GM23338 (cell line): ENCODE results near the gene PNPT1. TPM values are rescaled to one million over a fixed set of nuclear protein-coding genes. Genes with fewer than 3 reads are reported as not detected.

ENCODE experiments used
- ATAC-seq: fragments of 200-7000 bp; cut with Tn5 transposase; 3 replicates; pipeline ENCODE4 v1.9.1; 2020
- DNase-seq: peaks from one replicate; pipeline ENCODE4 v3.0.0-alpha.2; 2015; ENCODE audit warnings: low spot score
- H2AFZ ChIP-seq: fragments of 200-600 bp; sonication (generic); 2 replicates; pipeline ENCODE4 v1.8.0; 2016; ENCODE audit warnings: antibody characterized with exemption, mild to moderate bottlenecking, moderate library complexity
- H3F3A ChIP-seq: fragments of 200-600 bp; sonication (generic); replicated peaks from 2 replicates; pipeline ENCODE4 v1.8.0; 2017; ENCODE audit warnings: antibody characterized with exemption, mixed run types, low read depth
- H3K27ac ChIP-seq: fragments of 200-600 bp; sonication (generic); 2 replicates; pipeline ENCODE4 v1.6.1; 2016; ENCODE audit warnings: low read depth
- H3K27me3 ChIP-seq: fragments of 200-600 bp; sonication (generic); 2 replicates; pipeline ENCODE4 v1.8.0; 2016; ENCODE audit warnings: mild to moderate bottlenecking, mixed run types, moderate library complexity; ENCODE audit not compliant: insufficient read depth
- H3K36me3 ChIP-seq: fragments of 200-600 bp; sonication (generic); 2 replicates; pipeline ENCODE4 v1.8.0; 2016; ENCODE audit warnings: mild to moderate bottlenecking; ENCODE audit not compliant: insufficient read depth
- H3K4me1 ChIP-seq: fragments of 200-600 bp; sonication (generic); 2 replicates; pipeline ENCODE4 v1.8.0; 2016; ENCODE audit warnings: mild to moderate bottlenecking, moderate library complexity; ENCODE audit not compliant: insufficient read depth
- H3K4me2 ChIP-seq: fragments of 200-600 bp; sonication (generic); 2 replicates; pipeline ENCODE4 v1.7.1; 2017; ENCODE audit warnings: mixed run types
- H3K4me3 ChIP-seq: fragments of 200-600 bp; sonication (generic); 2 replicates; pipeline ENCODE4 v1.6.1; 2016; ENCODE audit warnings: mixed run types
- H3K79me2 ChIP-seq: fragments of 200-600 bp; sonication (generic); replicated peaks from 2 replicates; pipeline ENCODE4 v1.8.0; 2017; ENCODE audit warnings: mild to moderate bottlenecking; ENCODE audit not compliant: insufficient read depth
- H3K9me2 ChIP-seq: fragments of 200-600 bp; sonication (generic); 2 replicates; pipeline ENCODE4 v1.8.0; 2017; ENCODE audit not compliant: insufficient read depth
- H4K20me1 ChIP-seq: fragments of 200-600 bp; sonication (generic); replicated peaks from 2 replicates; pipeline ENCODE4 v1.8.0; 2017; ENCODE audit warnings: mild to moderate bottlenecking; ENCODE audit not compliant: insufficient read depth
- H3K27ac Mint-ChIP-seq: 2 replicates; pipeline ENCODE4 v1.8.0; 2020; ENCODE audit warnings: inconsistent platforms, mild to moderate bottlenecking, moderate library complexity, mixed read lengths
- H3K27me3 Mint-ChIP-seq: 3 replicates; pipeline ENCODE4 v1.8.0; 2022; ENCODE audit warnings: low read depth, mild to moderate bottlenecking, moderate library complexity, mixed read lengths, inconsistent platforms; ENCODE audit not compliant: insufficient read depth, poor library complexity
- H3K36me3 Mint-ChIP-seq: 3 replicates; pipeline ENCODE4 v1.8.0; 2021; ENCODE audit warnings: low read depth, mild to moderate bottlenecking, inconsistent platforms, moderate library complexity, mixed read lengths
- H3K4me1 Mint-ChIP-seq: 3 replicates; pipeline ENCODE4 v1.8.0; 2020; ENCODE audit warnings: mild to moderate bottlenecking, inconsistent platforms, mixed read lengths
- H3K4me3 Mint-ChIP-seq: 3 replicates; pipeline ENCODE4 v1.8.0; 2021; ENCODE audit warnings: moderate library complexity, mild to moderate bottlenecking, inconsistent platforms, mixed read lengths
- H3K9me3 Mint-ChIP-seq: 3 replicates; pipeline ENCODE4 v1.8.0; 2020; ENCODE audit warnings: moderate library complexity, mild to moderate bottlenecking, inconsistent platforms, mixed read lengths
- CTCF ChIP-seq, 2 experiments: fragments of 200-600 bp in 1 of 2; sonication (generic) in 1 of 2; conservative IDR thresholded peaks; 2 replicates each; pipeline versions ENCODE4 v1.5.1 to v1.6.1; 2016 to 2017; ENCODE audit warnings: antibody characterized with exemption in 2 of 2, low read depth in 2 of 2, mild to moderate bottlenecking in 2 of 2, moderate library complexity in 1 of 2
- EZH2 ChIP-seq: fragments of 200-600 bp; sonication (generic); IDR thresholded peaks from one replicate; pipeline ENCODE4 v1.8.0; 2017; ENCODE audit warnings: antibody characterized with exemption, mild to moderate bottlenecking, low read depth; ENCODE audit not compliant: unreplicated experiment
- EZH2phosphoT487 ChIP-seq: fragments of 200-600 bp; sonication (generic); IDR thresholded peaks from one replicate; pipeline ENCODE4 v1.8.1; 2018; ENCODE audit warnings: antibody characterized with exemption; ENCODE audit not compliant: unreplicated experiment
- JUNB ChIP-seq: IDR thresholded peaks from one replicate; pipeline ENCODE4 v1.6.1; 2016; ENCODE audit warnings: antibody characterized with exemption; ENCODE audit not compliant: unreplicated experiment
- NANOG ChIP-seq: IDR thresholded peaks from 2 replicates; pipeline ENCODE4 v1.6.1; 2016; ENCODE audit warnings: antibody characterized with exemption, borderline replicate concordance
- REST ChIP-seq: IDR thresholded peaks from one replicate; pipeline ENCODE4 v1.6.1; 2018; ENCODE audit warnings: antibody characterized with exemption; ENCODE audit not compliant: unreplicated experiment
- ZNF462 ChIP-seq: fragments of 250-450 bp; sonication (Bioruptor Pico); IDR thresholded peaks from 2 replicates; pipeline ENCODE4 v1.5.0; 2020; ENCODE audit warnings: mild to moderate bottlenecking, moderate library complexity
- polyA plus RNA-seq: library from polyadenylated mRNA; unstranded; fragments of >200 nt; fragmentation: Nextera tagmentation; extraction: Ambion mirVana; gene quantifications from 2 replicates; pipeline ENCODE4 v1.2.1, GENCODE V29; 2016
- total RNA-seq: library from RNA; depleted of rRNA; stranded (reverse); fragments of >200 nt; shearing (Covaris generic); gene quantifications from 2 replicates; pipeline ENCODE4 v1.2.3, GENCODE V29; 2014
- TF ChIP-seq, protein P1 (sequence below): IDR thresholded peaks from 2 replicates; pipeline ENCODE4 v1.6.1; 2016; ENCODE audit warnings: antibody characterized with exemption

Gene PNPT1
- total and polyA plus RNA-seq, 2 experiments from 2014 or later: 31.1 to 34.6 TPM

GRCh38 chr2:55609938-55610578, 83.6 kb downstream of the PNPT1 start (continued):
- TF ChIP-seq REST (no peak), EZH2phosphoT487 (no peak), JUNB (no peak), NANOG (no peak)
- TF ChIP-seq, protein P1, sequence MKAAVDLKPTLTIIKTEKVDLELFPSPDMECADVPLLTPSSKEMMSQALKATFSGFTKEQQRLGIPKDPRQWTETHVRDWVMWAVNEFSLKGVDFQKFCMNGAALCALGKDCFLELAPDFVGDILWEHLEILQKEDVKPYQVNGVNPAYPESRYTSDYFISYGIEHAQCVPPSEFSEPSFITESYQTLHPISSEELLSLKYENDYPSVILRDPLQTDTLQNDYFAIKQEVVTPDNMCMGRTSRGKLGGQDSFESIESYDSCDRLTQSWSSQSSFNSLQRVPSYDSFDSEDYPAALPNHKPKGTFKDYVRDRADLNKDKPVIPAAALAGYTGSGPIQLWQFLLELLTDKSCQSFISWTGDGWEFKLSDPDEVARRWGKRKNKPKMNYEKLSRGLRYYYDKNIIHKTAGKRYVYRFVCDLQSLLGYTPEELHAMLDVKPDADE: no peak

- ATAC-seq: no peak
- Histone ChIP-seq H3F3A (no peaks in the 10 kb centered on the region), H3K27ac (no peak overlapping the region), H3K4me1 (no peaks in the 10 kb centered on the region), H3K27me3 (no peaks in the 10 kb centered on the region), H3K4me3 (no peak overlapping the region), H3K79me2 (peaks cover 66% of the 10 kb centered on the region), H4K20me1 (0 out of 2 replicates have a peak, but pooled peaks cover 7% of the 10 kb centered on the region), H3K36me3 (peaks cover 8% of the 10 kb centered on the region; the same call in 1 of the 2 replicates), H3K9me2 (no peaks in the 10 kb centered on the region), H2AFZ (no peak overlapping the region), H3K4me2 (no peak overlapping the region)
- Mint-ChIP-seq H3K9me3 (no peaks in the 10 kb centered on the region), H3K27ac (peak overlapping the region; percentile 48; the same call in 1 of the 2 replicates), H3K36me3 (peaks cover 29% of the 10 kb centered on the region; the same call in 2 of the 3 replicates), H3K4me3 (no peak overlapping the region), H3K4me1 (no peaks in the 10 kb centered on the region; the same call in 1 of the 3 replicates), H3K27me3 (peaks cover 3% of the 10 kb centered on the region)
- DNase-seq: no peak
- TF ChIP-seq JUNB (no peak), ZNF462 (no peak), EZH2phosphoT487 (no peak), EZH2 (no peak), CTCF (conservative IDR thresholded peaks at IDR 0.05; ENCODE audit: low read depth in 2 of 2) (no peak)
Observed at GRCh38 chr2:55609193-55609794, 84.3 kb downstream of the PNPT1 start.
